Stomach (tissue), 9 donors: ENCODE data around the gene ARSD. TPM values are rescaled to one million over a fixed set of nuclear protein-coding genes. Genes with fewer than 3 reads are reported as not detected.

Experiments
- DNase-seq, 2 donors: peaks; one replicate each; pipeline versions ENCODE4 v3.0.0 to v3.0.0-alpha.2; 2013 to 2019
- H3K27ac ChIP-seq, 5 donors: fragments of 200-600 bp in 4 of 5; sonication (generic) in 4 of 5; one replicate each; pipeline ENCODE4 v1.5.1; 2013 to 2019; ENCODE audit warnings: mild to moderate bottlenecking in 1 of 5, moderate library complexity in 1 of 5
- H3K27me3 ChIP-seq, 3 donors: fragments of 200-600 bp; sonication (generic); one replicate each; pipeline ENCODE4 v1.5.1; 2017 to 2019; ENCODE audit warnings: mixed run types in 1 of 3
- H3K36me3 ChIP-seq, 4 donors: fragments of 200-600 bp; sonication (generic); 1 replicate in 3 of 4; 2 replicates in 1 of 4; pipeline ENCODE4 v1.5.1; 2016 to 2019
- H3K4me1 ChIP-seq, 4 donors: fragments of 200-600 bp; sonication (generic); one replicate each; pipeline ENCODE4 v1.5.1; 2016 to 2019
- H3K4me3 ChIP-seq, 4 donors: fragments of 200-600 bp; sonication (generic) in 3 of 4; one replicate each; pipeline ENCODE4 v1.5.1; 2016 to 2019; ENCODE audit warnings: mild to moderate bottlenecking in 1 of 4
- H3K9me3 ChIP-seq, 4 donors: fragments of 200-600 bp; sonication (generic); one replicate each; pipeline ENCODE4 v1.5.1; 2016 to 2019
- EP300 ChIP-seq: sonication (generic); formaldehyde crosslinking; IDR thresholded peaks from one replicate; pipeline ENCODE4 v1.6.1; 2017; ENCODE audit warnings: antibody characterized with exemption
- POLR2A ChIP-seq, 4 donors: fragments of 450-650 bp; IDR thresholded peaks; one replicate each; pipeline ENCODE4 v1.6.1; 2016; ENCODE audit warnings: antibody characterized with exemption in 4 of 4, control low read depth in 2 of 4, mild to moderate bottlenecking in 1 of 4, moderate library complexity in 1 of 4
- POLR2AphosphoS5 ChIP-seq, 3 donors: sonication (generic); formaldehyde crosslinking; IDR thresholded peaks; one replicate each; pipeline ENCODE4 v1.6.1; 2016; ENCODE audit warnings: antibody characterized with exemption in 3 of 3
- WGBS, 5 donors: extraction: QIAGEN DNeasy Blood & Tissue Kit in 3 of 5; methylation state at CpG; one replicate each; pipeline versions ENCODE4 v1.1.5 to v1.1.7; 2013 to 2018; 5-methylcytosine and 5-hydroxymethylcytosine counted together
- intact Hi-C: fragments of 100-400 bp; cut with DNase I; formaldehyde crosslinking; loops from one replicate; pipeline ENCODE4 v1.15.1; 2023; ENCODE audit warnings: low total_unique reads
- polyA plus RNA-seq, 3 donors: library from polyadenylated mRNA; stranded (reverse); fragments of 200-250 nt; gene quantifications; one replicate each; pipeline ENCODE4 v1.2.3, GENCODE V29; 2013
- total RNA-seq, 5 donors: library from RNA; depleted of rRNA; stranded (reverse); fragments of >200 nt; gene quantifications; one replicate each; pipeline versions ENCODE4 v1.1.0 to v1.2.3, GENCODE V29; 2014 to 2016
- TF ChIP-seq, protein P1 (sequence below), 7 experiments: fragments of 450-650 bp in 4 of 7; fragments of 200-600 bp in 3 of 7; sonication (generic) in 3 of 7; IDR thresholded peaks; one replicate each; pipeline ENCODE4 v1.5.1; 2016 to 2019; ENCODE audit warnings: antibody characterized with exemption in 7 of 7, control low read depth in 2 of 7, mild to moderate bottlenecking in 1 of 7
- donor health status: healthy with polysubstance abuse.
- donor health status: Bipolar disorder and iron deficiency.
- donor health status: healthy.

ARSD gene
- total and polyA plus RNA-seq, 8 donors = 13.4 to 69.3 (median 28.8) TPM

DNA sequence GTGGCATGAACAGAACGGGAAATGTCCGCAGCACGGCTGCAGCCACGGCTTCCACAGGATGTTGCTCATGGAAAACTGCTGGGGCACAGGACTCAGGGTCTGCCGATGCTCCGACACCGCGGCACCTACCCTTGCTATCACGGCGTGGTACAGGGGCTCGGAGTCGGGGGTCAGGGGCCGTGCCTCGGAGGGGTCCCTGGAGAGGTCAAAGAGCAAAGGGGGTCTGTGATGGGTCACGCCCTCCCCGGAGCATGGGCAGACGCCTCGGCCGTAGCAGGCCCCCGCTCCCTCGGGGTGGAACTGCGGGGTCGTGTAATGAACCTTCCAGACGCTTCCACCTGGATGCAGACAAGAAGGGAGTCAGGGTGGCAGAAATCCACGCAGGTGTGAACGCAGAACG lies 21.8 kb downstream of the ARSD start:
- intact Hi-C loops = no loop called here
- no peak for TF ChIP-seq EP300
- WGBS, 5 donors = 93 to 95% (median 94%) methylated on average over 13 to 27 of the region's 27 CpGs
- peaks cover 0 to 52% (median 29%) of the 10 kb centered on the region in 4 donors for H3K36me3 ChIP-seq
- no peak overlapping the region for H3K27ac ChIP-seq
- no peaks in the 10 kb centered on the region for H3K27me3 ChIP-seq
- H3K4me1 ChIP-seq = no peaks in the 10 kb centered on the region
- peaks cover 0 to 15% (median 9%) of the 10 kb centered on the region in 4 donors for H3K9me3 ChIP-seq
- no peak for DNase-seq
- H3K4me3 ChIP-seq = no peak overlapping the region

DNA sequence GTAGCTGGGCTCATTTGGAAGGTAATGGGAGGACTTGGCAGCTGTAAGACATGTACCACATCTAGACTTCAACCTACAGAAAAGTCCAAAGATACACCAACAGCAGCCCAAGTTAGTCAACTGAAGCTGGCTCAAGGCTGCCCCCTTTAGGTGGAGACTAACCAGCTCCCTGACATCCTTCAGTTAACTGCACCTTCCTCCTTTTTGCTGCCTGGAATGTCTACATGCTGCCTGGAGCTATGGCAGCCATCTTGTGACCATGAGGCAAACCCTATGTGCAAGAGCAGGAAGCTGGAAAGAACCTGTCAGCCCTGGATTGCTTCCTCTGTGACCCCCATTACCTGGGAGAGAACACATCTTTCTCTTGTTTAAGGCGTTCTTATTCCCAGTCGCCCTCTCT lies 25.8 kb downstream of the ARSD start:
- TF ChIP-seq, protein P1, sequence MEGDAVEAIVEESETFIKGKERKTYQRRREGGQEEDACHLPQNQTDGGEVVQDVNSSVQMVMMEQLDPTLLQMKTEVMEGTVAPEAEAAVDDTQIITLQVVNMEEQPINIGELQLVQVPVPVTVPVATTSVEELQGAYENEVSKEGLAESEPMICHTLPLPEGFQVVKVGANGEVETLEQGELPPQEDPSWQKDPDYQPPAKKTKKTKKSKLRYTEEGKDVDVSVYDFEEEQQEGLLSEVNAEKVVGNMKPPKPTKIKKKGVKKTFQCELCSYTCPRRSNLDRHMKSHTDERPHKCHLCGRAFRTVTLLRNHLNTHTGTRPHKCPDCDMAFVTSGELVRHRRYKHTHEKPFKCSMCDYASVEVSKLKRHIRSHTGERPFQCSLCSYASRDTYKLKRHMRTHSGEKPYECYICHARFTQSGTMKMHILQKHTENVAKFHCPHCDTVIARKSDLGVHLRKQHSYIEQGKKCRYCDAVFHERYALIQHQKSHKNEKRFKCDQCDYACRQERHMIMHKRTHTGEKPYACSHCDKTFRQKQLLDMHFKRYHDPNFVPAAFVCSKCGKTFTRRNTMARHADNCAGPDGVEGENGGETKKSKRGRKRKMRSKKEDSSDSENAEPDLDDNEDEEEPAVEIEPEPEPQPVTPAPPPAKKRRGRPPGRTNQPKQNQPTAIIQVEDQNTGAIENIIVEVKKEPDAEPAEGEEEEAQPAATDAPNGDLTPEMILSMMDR (IDR thresholded peaks at IDR 0.05) = no peak
- no peak for TF ChIP-seq POLR2A (IDR thresholded peaks at IDR 0.05)
- TF ChIP-seq EP300 = no peak
- no peak for TF ChIP-seq POLR2AphosphoS5 (IDR thresholded peaks at IDR 0.05)
- H3K4me3 ChIP-seq = no peak overlapping the region
- 97 to 100% (median 97%) methylated on average over 2 of the region's 2 CpGs for WGBS, 5 donors
- H3K4me1 ChIP-seq = peaks cover 0 to 10% (median 4%) of the 10 kb centered on the region in 4 donors
- H3K36me3 ChIP-seq = peaks cover 0 to 29% (median 21%) of the 10 kb centered on the region in 4 donors
- intact Hi-C loops = no loop called here
- peaks cover 0 to 15% (median 9%) of the 10 kb centered on the region in 4 donors for H3K9me3 ChIP-seq
- DNase-seq = no peak
- no peak overlapping the region for H3K27ac ChIP-seq
- H3K27me3 ChIP-seq = no peaks in the 10 kb centered on the region

DNA sequence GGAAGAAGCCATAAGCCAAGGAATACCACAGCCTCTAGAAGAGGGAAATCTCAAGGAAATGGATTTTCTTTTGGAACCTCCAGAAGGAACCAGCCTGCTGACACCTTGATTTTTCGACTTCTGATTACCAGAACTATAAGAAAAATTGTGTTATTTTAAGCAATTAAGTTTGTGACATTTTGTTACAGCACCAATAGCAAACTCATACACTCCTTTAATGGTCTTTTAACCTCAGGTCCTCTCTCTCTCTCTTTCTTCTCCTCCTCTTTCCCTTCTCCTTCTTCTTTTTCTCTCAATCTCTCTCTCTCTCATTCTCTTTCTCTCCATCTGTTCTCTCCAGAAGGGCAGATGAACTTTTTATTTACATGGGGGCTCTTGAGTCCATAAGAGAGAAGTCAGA lies 26.3 kb downstream of the ARSD start:
- Histone ChIP-seq H3K27me3 (no peaks in the 10 kb centered on the region), H3K36me3 (peaks cover 0 to 24% (median 18%) of the 10 kb centered on the region in 4 donors), H3K4me3 (no peak overlapping the region), H3K4me1 (peaks cover 0 to 15% (median 6%) of the 10 kb centered on the region in 4 donors), H3K9me3 (peaks cover 0 to 15% (median 9%) of the 10 kb centered on the region in 4 donors), H3K27ac (no peak overlapping the region)
- DNase-seq = no peak
- intact Hi-C loops = no loop called here
- TF ChIP-seq POLR2A (IDR thresholded peaks at IDR 0.05) (no peak), EP300 (no peak)
- 83 to 100% (median 97%) methylated on average over 1 of the region's 1 CpG for WGBS, 5 donors

DNA sequence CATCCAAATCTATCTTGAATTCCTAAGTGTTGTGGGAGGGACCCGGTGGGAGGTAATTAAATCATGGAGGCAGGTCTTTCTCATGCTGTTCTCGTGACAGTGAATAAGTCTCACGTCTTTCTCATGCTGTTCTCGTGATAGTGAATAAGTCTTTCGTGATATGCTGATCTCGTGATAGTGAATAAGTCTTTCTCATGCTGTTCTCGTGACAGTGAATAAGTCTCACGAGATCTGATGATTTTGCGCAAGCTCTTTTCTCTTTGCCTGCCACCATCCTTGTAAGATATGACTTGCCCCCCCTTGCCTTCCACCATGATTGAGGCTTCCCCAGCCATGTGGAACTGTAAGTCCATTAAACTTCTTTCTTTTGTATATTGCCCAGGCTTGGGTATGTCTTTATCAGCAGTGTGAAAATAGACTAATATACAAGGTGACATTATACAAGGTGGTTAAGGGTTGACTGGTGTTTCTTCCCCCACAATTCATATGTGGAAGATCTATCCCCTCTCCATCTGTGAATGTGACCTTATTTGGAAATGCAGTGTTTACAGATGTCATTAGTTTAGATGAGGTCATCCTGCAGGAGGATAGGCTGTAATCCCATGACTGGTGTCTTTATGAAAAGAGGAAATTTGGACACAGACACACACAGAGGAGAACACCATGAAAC lies 27.6 kb downstream of the ARSD start:
- H3K4me3 ChIP-seq = no peak overlapping the region
- peaks cover 0 to 27% (median 10%) of the 10 kb centered on the region in 4 donors for H3K4me1 ChIP-seq
- 89 to 95% (median 90%) methylated on average over 9 of the region's 9 CpGs for WGBS, 5 donors
- H3K36me3 ChIP-seq = peaks cover 0 to 10% (median 5%) of the 10 kb centered on the region in 4 donors
- DNase-seq = no peak
- TF ChIP-seq EP300 = no peak
- TF ChIP-seq, protein P1 (IDR thresholded peaks at IDR 0.05) = no peak
- no peak for TF ChIP-seq POLR2AphosphoS5 (IDR thresholded peaks at IDR 0.05)
- TF ChIP-seq POLR2A (IDR thresholded peaks at IDR 0.05) = no peak
- H3K27ac ChIP-seq = no peak overlapping the region
- intact Hi-C loops = no loop called here
- no peaks in the 10 kb centered on the region for H3K27me3 ChIP-seq
- H3K9me3 ChIP-seq = peaks cover 0 to 15% (median 9%) of the 10 kb centered on the region in 4 donors

DNA sequence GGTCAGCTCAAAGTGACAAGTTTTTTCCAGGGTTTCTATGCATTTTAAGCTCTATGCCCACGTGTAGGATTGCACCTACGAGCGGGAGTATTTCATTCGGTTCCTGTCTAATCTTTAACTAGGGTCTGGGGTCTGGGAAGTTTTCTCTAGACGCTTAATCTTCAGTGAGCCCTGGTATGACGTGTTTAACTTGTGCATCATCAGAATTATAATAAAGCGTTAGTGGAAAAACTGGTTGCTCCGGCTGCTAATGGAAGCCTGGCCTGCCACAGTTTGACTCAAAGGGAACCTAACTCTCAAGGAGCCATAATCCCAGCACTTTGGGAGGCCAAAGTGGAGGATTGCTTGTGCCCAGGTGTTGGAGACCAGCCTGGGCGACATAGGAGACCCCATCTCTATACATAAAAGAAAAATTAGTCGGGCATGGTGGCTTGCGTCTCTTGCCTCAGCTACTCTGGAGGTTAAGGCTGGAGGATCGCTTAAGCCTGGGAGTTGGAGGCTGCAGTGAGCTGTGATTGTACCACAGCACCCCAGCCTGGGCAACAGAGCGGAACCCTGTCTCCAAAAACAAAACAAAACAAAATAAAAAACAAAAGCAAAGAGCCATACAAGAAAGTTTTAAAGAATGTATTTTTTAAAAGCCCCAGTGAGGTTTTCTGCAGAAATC lies 30.2 kb downstream of the ARSD start:
- Histone ChIP-seq H3K9me3 (peaks cover 0 to 13% (median 9%) of the 10 kb centered on the region in 4 donors), H3K27ac (peak overlapping the region; percentile 67 to 86 (median 79)), H3K27me3 (no peaks in the 10 kb centered on the region), H3K4me3 (peak overlapping the region in 2 of 4 donors; percentile 20 to 31), H3K4me1 (peaks cover 0 to 45% (median 28%) of the 10 kb centered on the region in 4 donors), H3K36me3 (no peaks in the 10 kb centered on the region)
- 38 to 67% (median 54%) methylated on average over 12 to 13 of the region's 13 CpGs for WGBS, 5 donors
- intact Hi-C loops = no loop called here
- peak; percentile 68 to 89 for DNase-seq
- TF ChIP-seq, protein P1 (IDR thresholded peaks at IDR 0.05) = no peak
- no peak for TF ChIP-seq POLR2AphosphoS5 (IDR thresholded peaks at IDR 0.05)
- no peak for TF ChIP-seq EP300
- TF ChIP-seq POLR2A (IDR thresholded peaks at IDR 0.05) = no peak
